Stimulated activated CD8-positive, alpha-beta memory T cell treated with anti-CD3 and anti-CD28 coated beads, Interleukin-4, amount 100 ng/mL, for 24 hours (primary cell): ENCODE measurements around the gene PTPRCAP.
"Not testable (repeated sequence)": the region's sequence is repeated elsewhere in the genome, so short reads cannot be mapped to it uniquely, and the experiment has no call there.

Experiments used
- DNase-seq: peaks from one replicate; pipeline ENCODE4 v3.0.0-alpha.2; 2020; ENCODE audit warnings: low read depth

The PTPRCAP gene

GRCh38 chr11:67440229-67441097 is 3.0 kb upstream of the PTPRCAP start:
- no peak for DNase-seq

GRCh38 chr11:67439321-67440228 is 2.1 kb upstream of the PTPRCAP start:
- no peak for DNase-seq

DNA sequence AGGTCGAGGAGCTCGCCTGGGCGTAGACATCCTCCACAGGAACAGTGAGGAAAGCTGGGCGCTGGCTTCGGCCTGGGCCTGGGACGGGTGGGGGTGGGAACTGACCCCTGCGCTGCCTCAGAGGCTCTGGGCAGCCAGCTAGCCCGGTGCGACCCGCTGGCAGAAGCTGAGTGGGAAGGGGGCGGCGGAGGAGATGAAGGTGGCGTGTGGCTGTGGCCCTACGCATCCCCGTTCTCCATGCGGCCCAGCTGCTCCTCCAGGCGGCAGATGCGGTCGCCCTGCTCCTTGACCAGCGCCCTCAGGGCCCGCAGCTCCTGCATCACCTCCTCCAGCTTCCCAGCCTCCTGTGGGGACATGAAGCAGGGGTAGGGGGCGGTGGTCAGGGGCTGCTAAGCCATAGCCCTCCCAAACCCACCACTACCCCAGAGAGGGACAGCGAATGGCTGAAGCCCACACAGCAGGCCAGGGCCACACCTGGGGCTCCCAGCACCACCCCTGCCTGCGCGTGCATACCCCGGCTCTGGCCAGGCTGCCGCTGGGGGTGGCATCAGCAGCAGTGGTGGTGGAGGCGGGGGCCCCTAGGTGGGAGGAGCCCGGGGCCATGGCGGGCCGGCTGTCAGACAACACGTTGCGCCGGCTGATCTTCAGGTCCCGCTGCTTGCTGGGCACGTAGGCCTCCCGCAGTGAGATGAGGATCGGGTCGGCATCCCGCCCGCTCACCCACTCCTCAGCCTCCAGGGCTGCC is 848 bp upstream of the PTPRCAP start:
- DNase-seq, result peak; percentile 73

DNA sequence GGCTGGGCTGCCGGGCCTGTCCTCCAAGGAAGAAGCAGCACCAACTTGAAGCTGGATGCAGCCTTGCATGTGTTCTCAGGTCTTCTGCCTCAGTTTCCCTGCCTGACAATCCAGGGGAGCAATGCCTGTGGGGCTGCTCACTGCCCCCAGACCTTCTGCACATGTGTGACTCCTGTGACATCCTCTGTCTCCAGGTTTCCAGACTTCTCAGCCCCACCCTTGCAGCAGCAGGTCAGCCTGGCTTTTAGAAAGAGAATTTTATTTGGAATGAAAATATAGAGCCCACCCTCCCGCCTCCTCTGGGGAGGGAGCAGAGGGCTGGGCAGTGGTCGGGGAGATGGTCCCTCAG is 301 bp upstream of the PTPRCAP start:
- no peak for DNase-seq

GRCh38 chr11:67436459-67437081 is 912 bp downstream of the PTPRCAP start:
- peak; percentile 74 for DNase-seq

GRCh38 chr11:67435727-67436458 is 1.6 kb downstream of the PTPRCAP start:
- DNase-seq, result no peak

DNA sequence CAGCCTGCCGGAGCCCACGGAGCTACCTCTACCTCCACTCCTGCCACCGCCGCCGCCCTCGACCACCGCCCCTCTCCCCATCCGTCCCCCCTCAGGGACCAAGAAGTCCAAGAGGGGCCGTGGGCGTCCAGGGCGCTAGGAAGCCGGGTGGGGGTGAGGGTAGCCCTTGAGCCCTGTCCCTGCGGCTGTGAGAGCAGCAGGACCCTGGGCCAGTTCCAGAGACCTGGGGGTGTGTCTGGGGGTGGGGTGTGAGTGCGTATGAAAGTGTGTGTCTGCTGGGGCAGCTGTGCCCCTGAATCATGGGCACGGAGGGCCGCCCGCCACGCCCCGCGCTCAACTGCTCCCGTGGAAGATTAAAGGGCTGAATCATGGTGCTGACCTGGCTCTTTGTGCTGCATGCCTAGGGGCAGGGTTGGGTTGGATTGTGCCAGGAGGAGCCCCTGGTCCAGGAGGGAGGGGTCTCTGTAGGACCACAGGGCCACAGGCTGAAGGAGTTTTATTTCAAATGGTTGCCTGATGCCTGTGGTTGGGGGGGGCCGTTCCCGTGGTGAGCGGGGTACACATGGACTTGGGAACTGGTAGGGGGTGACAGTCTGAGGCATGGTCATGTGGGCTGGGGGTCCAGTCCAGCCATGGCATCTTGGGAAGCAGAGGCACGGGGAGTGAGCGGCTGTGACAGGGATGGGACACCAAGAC is 2.3 kb downstream of the PTPRCAP start:
- DNase-seq, result no peak

- DNase-seq, result no peak
Observed at GRCh38 chr11:67434395-67434881, 3.0 kb downstream of the PTPRCAP start.

GRCh38 chr11:67433536-67434394 is 3.7 kb downstream of the PTPRCAP start:
- no peak for DNase-seq

- no peak for DNase-seq
Observed at GRCh38 chr11:67432655-67433349, 4.7 kb downstream of the PTPRCAP start.

DNA sequence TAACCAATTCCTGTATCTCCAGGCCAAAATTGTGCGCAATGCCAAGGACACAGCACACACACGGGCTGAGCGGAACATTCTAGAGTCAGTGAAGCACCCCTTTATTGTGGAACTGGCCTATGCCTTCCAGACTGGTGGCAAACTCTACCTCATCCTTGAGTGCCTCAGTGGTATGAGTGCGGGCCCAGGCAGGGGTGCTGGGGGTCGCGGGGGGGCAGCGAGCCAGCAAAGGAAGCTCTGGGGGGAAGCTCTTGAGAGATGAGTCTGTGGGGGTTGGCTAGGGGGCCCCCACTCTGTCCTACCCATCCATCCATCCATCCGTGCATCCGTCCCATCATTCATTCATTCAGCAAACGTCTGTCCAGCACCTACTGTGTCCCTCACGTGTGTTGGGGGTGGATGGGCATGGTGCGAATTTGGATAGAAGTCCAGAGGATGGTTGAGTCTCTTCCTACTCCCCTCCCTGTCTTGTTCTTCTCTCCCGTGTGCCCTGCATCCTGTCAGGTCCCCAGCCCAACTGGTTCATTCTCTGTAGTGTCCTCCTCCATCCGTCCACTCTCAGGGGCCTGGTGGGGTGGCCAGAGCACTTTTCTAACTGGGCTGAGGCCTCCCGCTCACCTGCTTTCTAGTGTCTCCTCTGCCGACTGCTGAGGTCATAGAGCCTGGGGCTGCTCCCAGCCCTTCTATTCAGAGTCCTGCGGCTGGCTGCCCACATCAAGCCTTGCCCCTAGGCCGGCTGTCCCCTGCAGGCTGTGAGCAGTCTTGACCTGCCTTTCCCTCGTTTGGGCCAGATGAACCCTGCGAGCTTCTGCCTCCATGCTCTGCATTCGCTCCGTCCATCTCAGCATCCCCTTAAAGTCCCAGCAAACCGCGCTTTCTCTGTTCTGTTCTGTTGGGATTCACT is 5.9 kb downstream of the PTPRCAP start:
- DNase-seq, result no peak

GRCh38 chr11:67429722-67430121 is 7.8 kb downstream of the PTPRCAP start:
- no peak for DNase-seq

DNA sequence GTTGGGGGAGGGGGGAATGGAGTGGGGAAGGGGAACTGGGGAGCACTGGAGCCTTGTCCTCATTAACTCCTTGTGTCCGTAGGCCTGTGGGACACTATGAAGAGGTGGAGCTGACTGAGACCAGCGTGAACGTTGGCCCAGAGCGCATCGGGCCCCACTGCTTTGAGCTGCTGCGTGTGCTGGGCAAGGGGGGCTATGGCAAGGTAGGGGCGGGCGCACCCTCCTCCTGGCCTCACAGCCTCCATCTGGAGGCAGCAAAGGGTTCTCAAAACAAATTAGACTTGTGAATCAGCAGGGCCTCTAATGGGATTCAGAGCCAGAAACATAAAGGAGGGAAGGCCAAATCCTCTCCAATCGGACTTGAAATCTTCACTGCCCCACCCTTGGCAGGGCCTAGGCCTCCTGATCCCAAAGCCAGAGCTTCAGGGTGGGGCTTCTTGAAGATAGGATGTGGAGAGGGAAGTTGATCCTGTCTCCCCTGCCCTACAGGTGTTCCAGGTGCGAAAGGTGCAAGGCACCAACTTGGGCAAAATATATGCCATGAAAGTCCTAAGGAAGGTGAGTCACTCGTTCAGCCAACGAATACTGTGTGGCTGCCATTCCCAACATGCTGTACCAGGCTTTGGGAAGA is 8.3 kb downstream of the PTPRCAP start:
- DNase-seq, result no peak

GRCh38 chr11:67428052-67429001 is 9.2 kb downstream of the PTPRCAP start, which contains the start of gene RPS6KB2:
TSS of gene RPS6KB2 (plus strand) at chr11:67428494. CDS start at chr11:67428546, 52 bp downstream.
- peak; percentile 99 for DNase-seq

GRCh38 chr11:67427364-67427859 is 10.1 kb downstream of the PTPRCAP start:
- DNase-seq, result not testable (repeated sequence)
